ENCODE results near the gene GRIA3. TPM values are rescaled to one million over a fixed set of nuclear protein-coding genes. Genes with fewer than 3 reads are reported as not detected.

Gene GRIA3
- total RNA-seq, 1 donor from 2014 or later, result 3.7 TPM

- H3K4me3 ChIP-seq, result no peak overlapping the region
- TF ChIP-seq, protein P1, sequence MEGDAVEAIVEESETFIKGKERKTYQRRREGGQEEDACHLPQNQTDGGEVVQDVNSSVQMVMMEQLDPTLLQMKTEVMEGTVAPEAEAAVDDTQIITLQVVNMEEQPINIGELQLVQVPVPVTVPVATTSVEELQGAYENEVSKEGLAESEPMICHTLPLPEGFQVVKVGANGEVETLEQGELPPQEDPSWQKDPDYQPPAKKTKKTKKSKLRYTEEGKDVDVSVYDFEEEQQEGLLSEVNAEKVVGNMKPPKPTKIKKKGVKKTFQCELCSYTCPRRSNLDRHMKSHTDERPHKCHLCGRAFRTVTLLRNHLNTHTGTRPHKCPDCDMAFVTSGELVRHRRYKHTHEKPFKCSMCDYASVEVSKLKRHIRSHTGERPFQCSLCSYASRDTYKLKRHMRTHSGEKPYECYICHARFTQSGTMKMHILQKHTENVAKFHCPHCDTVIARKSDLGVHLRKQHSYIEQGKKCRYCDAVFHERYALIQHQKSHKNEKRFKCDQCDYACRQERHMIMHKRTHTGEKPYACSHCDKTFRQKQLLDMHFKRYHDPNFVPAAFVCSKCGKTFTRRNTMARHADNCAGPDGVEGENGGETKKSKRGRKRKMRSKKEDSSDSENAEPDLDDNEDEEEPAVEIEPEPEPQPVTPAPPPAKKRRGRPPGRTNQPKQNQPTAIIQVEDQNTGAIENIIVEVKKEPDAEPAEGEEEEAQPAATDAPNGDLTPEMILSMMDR (IDR thresholded peaks at IDR 0.05; ENCODE audit: borderline replicate concordance), result no peak
- no peak for DNase-seq
- H3K27ac ChIP-seq (replicated peaks), result no peak overlapping the region
- no peaks in the 10 kb centered on the region for H3K9me3 ChIP-seq (replicated peaks)
- H3K4me1 ChIP-seq, result no peaks in the 10 kb centered on the region
- H3K36me3 ChIP-seq, result no peaks in the 10 kb centered on the region
- H3K27me3 ChIP-seq (ENCODE audit: low read depth), result no peaks in the 10 kb centered on the region
- intact Hi-C loops (cut with micrococcal nuclease), result no loop called here
Measured at GRCh38 chrX:123449335-123449734, 265.3 kb downstream of the GRIA3 start.

GRCh38 chrX:123450222-123450621 is 266.1 kb downstream of the GRIA3 start:
- peaks cover 2% of the 10 kb centered on the region for H3K4me1 ChIP-seq
- intact Hi-C loops (cut with micrococcal nuclease), result no loop called here
- no peaks in the 10 kb centered on the region for H3K27me3 ChIP-seq (ENCODE audit: low read depth)
- no peaks in the 10 kb centered on the region for H3K9me3 ChIP-seq (replicated peaks)
- H3K4me3 ChIP-seq, result no peak overlapping the region
- H3K36me3 ChIP-seq, result no peaks in the 10 kb centered on the region
- TF ChIP-seq, protein P1 (IDR thresholded peaks at IDR 0.05; ENCODE audit: borderline replicate concordance), result peak; percentile 46
- no peak for DNase-seq
- H3K27ac ChIP-seq (replicated peaks), result no peak overlapping the region

DNA sequence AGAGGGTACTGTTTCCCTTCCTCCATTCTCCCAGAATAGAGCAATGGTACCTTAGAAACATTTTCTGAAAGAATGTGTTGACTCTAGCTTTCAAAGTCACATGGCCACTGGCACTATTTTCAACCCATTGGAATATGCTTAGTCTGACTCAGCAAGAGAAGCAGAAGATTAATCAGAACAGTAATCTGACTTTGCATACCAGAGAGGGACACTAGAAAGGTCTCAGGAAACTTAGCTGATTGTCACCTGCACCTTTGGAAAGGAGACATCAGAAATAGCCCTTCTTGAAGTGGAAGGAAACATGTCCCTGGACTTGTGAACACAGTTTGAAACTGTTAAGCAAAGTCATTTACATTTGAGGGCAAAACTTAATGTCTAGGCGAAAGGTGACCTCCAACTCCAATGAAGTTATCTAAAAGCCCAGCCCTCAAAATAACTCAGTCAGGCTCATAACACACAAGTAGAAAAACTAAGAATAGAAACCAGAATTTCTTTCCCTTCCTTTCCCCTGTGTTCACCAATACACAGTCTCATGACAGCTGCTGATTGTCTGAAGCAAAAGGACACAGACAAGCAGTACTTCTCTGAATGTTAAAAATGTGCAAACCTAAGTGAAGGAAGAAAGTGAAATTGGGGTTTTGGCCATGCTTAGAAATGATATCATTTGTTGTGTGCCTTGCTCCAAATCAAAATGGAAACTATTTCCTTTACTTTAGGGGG is 270.8 kb downstream of the GRIA3 start:
- no peaks in the 10 kb centered on the region for H3K36me3 ChIP-seq
- H3K4me3 ChIP-seq, result no peak overlapping the region
- TF ChIP-seq, protein P1 (IDR thresholded peaks at IDR 0.05; ENCODE audit: borderline replicate concordance), result no peak
- H3K4me1 ChIP-seq, result peaks cover 5% of the 10 kb centered on the region
- no peaks in the 10 kb centered on the region for H3K9me3 ChIP-seq (replicated peaks)
- DNase-seq, result no peak
- no peaks in the 10 kb centered on the region for H3K27me3 ChIP-seq (ENCODE audit: low read depth)
- intact Hi-C loops (cut with micrococcal nuclease), result no loop called here
- H3K27ac ChIP-seq (replicated peaks), result peak overlapping the region; percentile 25

- TF ChIP-seq, protein P1 (IDR thresholded peaks at IDR 0.05; ENCODE audit: borderline replicate concordance), result no peak
- intact Hi-C loops (cut with micrococcal nuclease), result no loop called here
- Histone ChIP-seq H3K36me3 (no peaks in the 10 kb centered on the region), H3K27me3 (ENCODE audit: low read depth) (no peaks in the 10 kb centered on the region), H3K4me1 (peaks cover 5% of the 10 kb centered on the region), H3K9me3 (replicated peaks) (no peaks in the 10 kb centered on the region), H3K4me3 (no peak overlapping the region), H3K27ac (replicated peaks) (peak overlapping the region; percentile 25)
- DNase-seq, result no peak
Measured at GRCh38 chrX:123455693-123456092, 271.6 kb downstream of the GRIA3 start.

DNA sequence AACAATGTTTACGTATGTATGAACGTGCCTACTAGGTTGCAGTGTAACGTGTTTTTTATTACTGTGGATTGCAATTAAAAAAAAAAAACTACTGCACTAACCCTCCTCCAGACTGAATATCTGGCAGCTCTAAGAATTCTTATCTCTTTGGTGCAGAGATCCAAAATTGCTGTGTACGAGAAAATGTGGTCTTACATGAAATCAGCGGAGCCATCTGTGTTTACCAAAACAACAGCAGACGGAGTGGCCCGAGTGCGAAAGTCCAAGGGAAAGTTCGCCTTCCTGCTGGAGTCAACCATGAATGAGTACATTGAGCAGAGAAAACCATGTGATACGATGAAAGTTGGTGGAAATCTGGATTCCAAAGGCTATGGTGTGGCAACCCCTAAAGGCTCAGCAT is 280.6 kb downstream of the GRIA3 start:
- Histone ChIP-seq H3K36me3 (no peaks in the 10 kb centered on the region), H3K4me3 (no peak overlapping the region), H3K9me3 (replicated peaks) (no peaks in the 10 kb centered on the region), H3K4me1 (no peaks in the 10 kb centered on the region), H3K27me3 (ENCODE audit: low read depth) (no peaks in the 10 kb centered on the region), H3K27ac (replicated peaks) (no peak overlapping the region)
- TF ChIP-seq, protein P1 (IDR thresholded peaks at IDR 0.05; ENCODE audit: borderline replicate concordance), result no peak
- no peak for DNase-seq
- intact Hi-C loops (cut with micrococcal nuclease), result no loop called here
